Hepatocyte (in vitro differentiated cells): ENCODE results near the gene CDC42BPG. TPM values are rescaled to one million over a fixed set of nuclear protein-coding genes. Genes with fewer than 3 reads are reported as not detected.

ENCODE experiments used
- DNase-seq: peaks from one replicate; pipeline ENCODE4 v3.0.0-alpha.2; 2016; ENCODE audit warnings: low spot score
- H2AFZ ChIP-seq: fragments of 200-600 bp; sonication (generic); 2 replicates; pipeline ENCODE4 v1.6.0; 2016; ENCODE audit warnings: antibody characterized with exemption, mild to moderate bottlenecking
- H3K27ac ChIP-seq: fragments of 200-600 bp; sonication (generic); 2 replicates; pipeline ENCODE4 v1.5.1; 2016; ENCODE audit warnings: mild to moderate bottlenecking
- H3K27me3 ChIP-seq: fragments of 200-600 bp; sonication (generic); 2 replicates; pipeline ENCODE4 v1.6.1; 2016
- H3K36me3 ChIP-seq: fragments of 200-600 bp; sonication (generic); replicated peaks from 2 replicates; pipeline ENCODE4 v1.5.1; 2016; ENCODE audit warnings: low read depth; ENCODE audit not compliant: insufficient read depth
- H3K4me1 ChIP-seq: fragments of 200-600 bp; sonication (generic); 2 replicates; pipeline ENCODE4 v1.5.1; 2016; ENCODE audit warnings: mild to moderate bottlenecking, moderate library complexity; ENCODE audit not compliant: insufficient read depth
- H3K4me2 ChIP-seq: fragments of 200-600 bp; sonication (generic); 2 replicates; pipeline ENCODE4 v1.6.0; 2016
- H3K4me3 ChIP-seq: fragments of 200-600 bp; sonication (generic); 2 replicates; pipeline ENCODE4 v1.5.1; 2016; ENCODE audit warnings: mild to moderate bottlenecking
- H3K79me2 ChIP-seq: fragments of 200-600 bp; sonication (generic); 2 replicates; pipeline ENCODE4 v1.6.0; 2017; ENCODE audit warnings: mild to moderate bottlenecking
- H3K9me2 ChIP-seq: fragments of 200-600 bp; sonication (generic); replicated peaks from 2 replicates; pipeline ENCODE4 v1.6.0; 2017; ENCODE audit warnings: mild to moderate bottlenecking; ENCODE audit not compliant: insufficient read depth
- H3K9me3 ChIP-seq: fragments of 200-600 bp; sonication (generic); 2 replicates; pipeline ENCODE4 v1.5.1; 2016; ENCODE audit warnings: low read depth, mild to moderate bottlenecking
- H4K20me1 ChIP-seq: fragments of 200-600 bp; sonication (generic); 2 replicates; pipeline ENCODE4 v1.6.0; 2016; ENCODE audit warnings: mild to moderate bottlenecking; ENCODE audit not compliant: insufficient read depth, poor library complexity, severe bottlenecking
- EZH2 ChIP-seq: fragments of 200-600 bp; sonication (generic); IDR thresholded peaks from 2 replicates; pipeline ENCODE4 v1.6.1; 2016; ENCODE audit warnings: antibody characterized with exemption, mild to moderate bottlenecking, borderline replicate concordance
- EZH2phosphoT487 ChIP-seq: fragments of 200-600 bp; sonication (generic); IDR thresholded peaks from one replicate; pipeline ENCODE4 v1.6.1; 2018; ENCODE audit warnings: antibody characterized with exemption, mild to moderate bottlenecking, low read depth, moderate library complexity; ENCODE audit not compliant: unreplicated experiment, severe bottlenecking
- WGBS: methylation state at CpG from one replicate; pipeline ENCODE4 v1.1.6; 2016; ENCODE audit warnings: low lambda C conversion rate; ENCODE audit errors: missing lambda C conversion rate; 5-methylcytosine and 5-hydroxymethylcytosine counted together
- polyA plus RNA-seq: library from polyadenylated mRNA; unstranded; fragments of >200 nt; fragmentation: Nextera tagmentation; extraction: Ambion mirVana; gene quantifications from 2 replicates; pipeline ENCODE4 v1.2.1, GENCODE V29; 2016
- total RNA-seq: library from RNA; depleted of rRNA; stranded (reverse); fragments of >200 nt; gene quantifications from 2 replicates; pipeline ENCODE4 v1.2.3, GENCODE V29; 2014
- TF ChIP-seq, protein P1 (sequence below): fragments of 200-600 bp; sonication (generic); IDR thresholded peaks from 2 replicates; pipeline ENCODE4 v1.5.1; 2016; ENCODE audit warnings: antibody characterized with exemption, mild to moderate bottlenecking; ENCODE audit not compliant: poor library complexity

Gene CDC42BPG
- total and polyA plus RNA-seq, 2 experiments from 2014 or later = 3.1 to 8.4 TPM

- peaks cover 94% of the 10 kb centered on the region for H3K79me2 ChIP-seq
- no peaks in the 10 kb centered on the region for H3K36me3 ChIP-seq
- TF ChIP-seq EZH2phosphoT487 = no peak
- TF ChIP-seq, protein P1, sequence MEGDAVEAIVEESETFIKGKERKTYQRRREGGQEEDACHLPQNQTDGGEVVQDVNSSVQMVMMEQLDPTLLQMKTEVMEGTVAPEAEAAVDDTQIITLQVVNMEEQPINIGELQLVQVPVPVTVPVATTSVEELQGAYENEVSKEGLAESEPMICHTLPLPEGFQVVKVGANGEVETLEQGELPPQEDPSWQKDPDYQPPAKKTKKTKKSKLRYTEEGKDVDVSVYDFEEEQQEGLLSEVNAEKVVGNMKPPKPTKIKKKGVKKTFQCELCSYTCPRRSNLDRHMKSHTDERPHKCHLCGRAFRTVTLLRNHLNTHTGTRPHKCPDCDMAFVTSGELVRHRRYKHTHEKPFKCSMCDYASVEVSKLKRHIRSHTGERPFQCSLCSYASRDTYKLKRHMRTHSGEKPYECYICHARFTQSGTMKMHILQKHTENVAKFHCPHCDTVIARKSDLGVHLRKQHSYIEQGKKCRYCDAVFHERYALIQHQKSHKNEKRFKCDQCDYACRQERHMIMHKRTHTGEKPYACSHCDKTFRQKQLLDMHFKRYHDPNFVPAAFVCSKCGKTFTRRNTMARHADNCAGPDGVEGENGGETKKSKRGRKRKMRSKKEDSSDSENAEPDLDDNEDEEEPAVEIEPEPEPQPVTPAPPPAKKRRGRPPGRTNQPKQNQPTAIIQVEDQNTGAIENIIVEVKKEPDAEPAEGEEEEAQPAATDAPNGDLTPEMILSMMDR = no peak
- TF ChIP-seq EZH2 = no peak
- peak overlapping the region; percentile 92 for H3K27ac ChIP-seq
- H4K20me1 ChIP-seq = peaks cover 4% of the 10 kb centered on the region
- no peaks in the 10 kb centered on the region for H3K9me2 ChIP-seq
- DNase-seq = no peak
- WGBS = 88% methylated on average over 9 of the region's 9 CpGs
- H3K4me3 ChIP-seq = no peak overlapping the region
- H3K9me3 ChIP-seq = no peaks in the 10 kb centered on the region
- H3K4me2 ChIP-seq = no peak overlapping the region
- no peaks in the 10 kb centered on the region for H3K27me3 ChIP-seq
- H2AFZ ChIP-seq = no peak overlapping the region
- H3K4me1 ChIP-seq = peaks cover 33% of the 10 kb centered on the region
These were observed 18.5 kb upstream of the CDC42BPG start for GRCh38 chr11:64862987-64863390.

DNA sequence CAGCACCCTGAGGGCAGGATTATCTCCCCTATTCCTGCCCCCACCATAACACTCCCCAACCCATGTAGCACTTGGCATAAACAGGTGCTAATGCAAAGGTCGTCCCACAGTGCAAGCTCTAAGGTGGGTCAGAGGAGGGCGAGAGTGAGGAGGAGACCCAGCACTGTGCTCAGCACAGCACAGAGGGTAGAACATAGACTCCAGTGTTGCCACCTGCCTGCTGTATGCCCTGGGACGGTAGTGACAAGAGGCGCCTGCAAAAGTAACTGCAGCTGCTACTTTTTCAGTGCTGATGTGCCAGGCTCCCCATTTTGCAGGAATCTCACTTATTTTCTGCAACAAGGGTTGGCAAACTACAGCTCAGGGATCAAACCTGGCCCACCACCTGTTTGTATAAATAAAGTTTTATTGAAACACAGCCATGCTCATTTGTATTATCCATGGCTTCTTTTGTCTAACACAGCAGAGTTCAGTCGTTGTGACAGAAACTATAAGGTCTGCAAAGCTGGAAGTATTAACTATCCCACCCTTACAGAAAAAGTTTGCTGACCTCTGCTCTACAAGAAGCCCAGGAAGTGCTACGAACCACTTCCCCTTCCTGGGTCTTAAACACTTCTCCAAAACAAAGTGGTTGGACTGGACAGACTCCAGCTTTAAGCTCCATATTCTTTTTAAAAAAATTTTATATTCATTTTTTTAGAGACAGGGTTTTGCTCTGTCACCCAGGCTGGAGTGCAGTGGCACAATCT lies 16.9 kb upstream of the CDC42BPG start:
- Histone ChIP-seq H3K9me3 (no peaks in the 10 kb centered on the region), H3K36me3 (no peaks in the 10 kb centered on the region), H3K4me2 (no peak overlapping the region), H4K20me1 (peaks cover 4% of the 10 kb centered on the region), H3K27me3 (no peaks in the 10 kb centered on the region), H2AFZ (no peak overlapping the region), H3K79me2 (peaks cover 86% of the 10 kb centered on the region), H3K4me1 (peaks cover 43% of the 10 kb centered on the region), H3K9me2 (no peaks in the 10 kb centered on the region), H3K4me3 (no peak overlapping the region), H3K27ac (no peak overlapping the region)
- WGBS = 95% methylated on average over 6 of the region's 6 CpGs
- TF ChIP-seq, protein P1 = no peak
- TF ChIP-seq EZH2phosphoT487 = no peak
- no peak for TF ChIP-seq EZH2
- DNase-seq = no peak

- 95% methylated on average over 33 of the region's 33 CpGs for WGBS
- Histone ChIP-seq H3K4me1 (peaks cover 49% of the 10 kb centered on the region), H3K9me2 (no peaks in the 10 kb centered on the region), H3K79me2 (peaks cover 77% of the 10 kb centered on the region), H3K36me3 (no peaks in the 10 kb centered on the region), H3K27me3 (no peaks in the 10 kb centered on the region), H3K4me2 (no peak overlapping the region), H2AFZ (no peak overlapping the region), H3K9me3 (no peaks in the 10 kb centered on the region), H3K4me3 (no peak overlapping the region), H4K20me1 (peaks cover 4% of the 10 kb centered on the region), H3K27ac (no peak overlapping the region)
- TF ChIP-seq EZH2 (no peak), EZH2phosphoT487 (no peak)
- TF ChIP-seq, protein P1 = no peak
- no peak for DNase-seq
These were observed 15.3 kb upstream of the CDC42BPG start for GRCh38 chr11:64859542-64860414.
